Osteoblast (primary cell): ENCODE results near the gene PIK3C3. TPM values are rescaled to one million over a fixed set of nuclear protein-coding genes. Genes with fewer than 3 reads are reported as not detected.

Source experiments
- DNase-seq: peaks from one replicate; pipeline ENCODE4 v3.0.0; 2011; ENCODE audit warnings: low spot score, mixed read lengths; ENCODE audit not compliant: insufficient read length; ENCODE audit errors: missing footprints
- H2AFZ ChIP-seq: 2 replicates; pipeline ENCODE4 v1.6.0; 2011; ENCODE audit warnings: mild to moderate bottlenecking, low read length
- H3K27ac ChIP-seq: 2 replicates; pipeline ENCODE4 v1.5.1; 2011; ENCODE audit warnings: mild to moderate bottlenecking, low read depth, low read length, moderate library complexity
- H3K27me3 ChIP-seq: 2 replicates; pipeline ENCODE4 v1.6.0; 2012; ENCODE audit warnings: mild to moderate bottlenecking, control low read depth, inconsistent platforms, low read length, moderate library complexity; ENCODE audit not compliant: insufficient read depth
- H3K36me3 ChIP-seq: 2 replicates; pipeline ENCODE4 v1.5.1; 2011; ENCODE audit warnings: mild to moderate bottlenecking, low read length, control low read depth, moderate library complexity; ENCODE audit not compliant: insufficient read depth
- H3K4me1 ChIP-seq: 2 replicates; pipeline ENCODE4 v1.5.1; 2011; ENCODE audit warnings: mild to moderate bottlenecking, low read length, control low read depth, moderate library complexity; ENCODE audit not compliant: insufficient read depth
- H3K4me2 ChIP-seq: 2 replicates; pipeline ENCODE4 v1.6.0; 2011; ENCODE audit warnings: mild to moderate bottlenecking, low read length; ENCODE audit not compliant: insufficient read depth
- H3K4me3 ChIP-seq: fragments of 200-600 bp; sonication (generic); 3 replicates; pipeline ENCODE4 v1.5.1; 2012; ENCODE audit warnings: mild to moderate bottlenecking, low read length, inconsistent platforms; ENCODE audit not compliant: insufficient read depth
- H3K79me2 ChIP-seq: 2 replicates; pipeline ENCODE4 v1.6.0; 2012; ENCODE audit warnings: mild to moderate bottlenecking, low read length, control low read depth, inconsistent platforms; ENCODE audit not compliant: insufficient read depth
- H3K9me3 ChIP-seq: 2 replicates; pipeline ENCODE4 v1.5.1; 2011; ENCODE audit warnings: low read depth, low read length, control low read depth
- H4K20me1 ChIP-seq: 2 replicates; pipeline ENCODE4 v1.6.0; 2012; ENCODE audit warnings: mild to moderate bottlenecking, low read length, control low read depth; ENCODE audit not compliant: insufficient read depth
- total RNA-seq: library from RNA; depleted of rRNA; stranded (reverse); fragments of >200 nt; gene quantifications from 2 replicates; pipeline ENCODE4 v1.2.3, GENCODE V29; 2012
- TF ChIP-seq, protein P1 (sequence below): IDR thresholded peaks from 2 replicates; pipeline ENCODE4 v1.5.1; 2011; ENCODE audit warnings: mild to moderate bottlenecking, low read depth, low read length, moderate library complexity; ENCODE audit errors: extremely low read depth

Gene PIK3C3
- total RNA-seq, 1 donor = 59.4 TPM

DNA sequence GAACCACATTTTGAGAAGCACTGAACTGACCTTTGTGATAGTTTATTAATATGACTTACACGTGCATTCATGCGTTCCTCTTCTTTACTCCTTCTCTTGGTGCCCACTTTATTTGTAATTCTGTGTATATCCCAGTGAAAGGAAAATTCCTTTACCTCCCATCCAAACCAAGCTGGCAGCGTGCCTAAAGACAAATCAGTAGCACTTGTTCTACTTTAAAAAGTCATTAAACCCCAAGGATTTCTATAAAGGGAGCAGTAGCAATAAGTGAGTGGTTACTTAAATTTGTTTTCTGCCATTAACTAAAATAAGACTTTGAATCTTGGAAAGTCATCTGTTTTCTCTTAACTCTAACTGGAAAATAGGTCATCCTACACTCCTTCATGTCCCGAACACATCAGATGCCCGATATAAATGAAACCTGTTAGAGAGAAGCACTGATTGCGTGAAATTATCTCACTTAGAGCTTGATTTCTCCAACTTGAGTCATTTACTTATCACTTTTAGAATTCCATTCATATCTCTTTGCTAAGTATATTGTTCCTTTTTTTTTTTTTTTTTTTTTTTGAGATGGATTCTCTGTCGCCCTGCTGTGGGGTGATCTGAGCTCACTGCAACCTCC, 10.7 kb downstream of the PIK3C3 start:
- Histone ChIP-seq H3K27ac (no peak overlapping the region), H3K4me2 (no peak overlapping the region), H3K79me2 (peaks cover 67% of the 10 kb centered on the region), H3K4me3 (no peak overlapping the region), H4K20me1 (peaks cover 3% of the 10 kb centered on the region), H3K36me3 (peaks cover 28% of the 10 kb centered on the region), H3K27me3 (no peaks in the 10 kb centered on the region), H3K4me1 (no peaks in the 10 kb centered on the region), H2AFZ (no peak overlapping the region), H3K9me3 (no peaks in the 10 kb centered on the region)
- DNase-seq = no peak
- TF ChIP-seq, protein P1, sequence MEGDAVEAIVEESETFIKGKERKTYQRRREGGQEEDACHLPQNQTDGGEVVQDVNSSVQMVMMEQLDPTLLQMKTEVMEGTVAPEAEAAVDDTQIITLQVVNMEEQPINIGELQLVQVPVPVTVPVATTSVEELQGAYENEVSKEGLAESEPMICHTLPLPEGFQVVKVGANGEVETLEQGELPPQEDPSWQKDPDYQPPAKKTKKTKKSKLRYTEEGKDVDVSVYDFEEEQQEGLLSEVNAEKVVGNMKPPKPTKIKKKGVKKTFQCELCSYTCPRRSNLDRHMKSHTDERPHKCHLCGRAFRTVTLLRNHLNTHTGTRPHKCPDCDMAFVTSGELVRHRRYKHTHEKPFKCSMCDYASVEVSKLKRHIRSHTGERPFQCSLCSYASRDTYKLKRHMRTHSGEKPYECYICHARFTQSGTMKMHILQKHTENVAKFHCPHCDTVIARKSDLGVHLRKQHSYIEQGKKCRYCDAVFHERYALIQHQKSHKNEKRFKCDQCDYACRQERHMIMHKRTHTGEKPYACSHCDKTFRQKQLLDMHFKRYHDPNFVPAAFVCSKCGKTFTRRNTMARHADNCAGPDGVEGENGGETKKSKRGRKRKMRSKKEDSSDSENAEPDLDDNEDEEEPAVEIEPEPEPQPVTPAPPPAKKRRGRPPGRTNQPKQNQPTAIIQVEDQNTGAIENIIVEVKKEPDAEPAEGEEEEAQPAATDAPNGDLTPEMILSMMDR = no peak

DNA sequence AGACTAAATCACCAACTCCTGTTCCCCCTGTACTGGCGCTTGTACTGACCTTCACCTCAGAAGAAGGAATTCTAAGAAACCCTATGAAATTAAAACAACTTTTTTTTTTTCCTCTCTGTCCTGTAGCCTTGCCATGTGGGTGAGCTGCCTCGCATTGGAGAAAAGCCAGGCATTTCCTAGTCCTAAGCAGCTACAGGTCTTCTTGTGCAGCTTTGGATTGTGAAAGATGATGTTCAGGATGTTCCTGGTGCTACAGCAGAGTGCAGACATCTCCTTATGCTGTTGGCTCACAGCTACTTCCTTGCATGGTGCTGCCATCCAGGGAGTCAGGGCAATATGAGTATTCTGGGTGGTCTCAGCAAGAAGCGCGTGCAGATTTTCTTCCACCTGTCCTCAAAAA, 11.9 kb downstream of the PIK3C3 start:
- H3K79me2 ChIP-seq = peaks cover 59% of the 10 kb centered on the region

DNA sequence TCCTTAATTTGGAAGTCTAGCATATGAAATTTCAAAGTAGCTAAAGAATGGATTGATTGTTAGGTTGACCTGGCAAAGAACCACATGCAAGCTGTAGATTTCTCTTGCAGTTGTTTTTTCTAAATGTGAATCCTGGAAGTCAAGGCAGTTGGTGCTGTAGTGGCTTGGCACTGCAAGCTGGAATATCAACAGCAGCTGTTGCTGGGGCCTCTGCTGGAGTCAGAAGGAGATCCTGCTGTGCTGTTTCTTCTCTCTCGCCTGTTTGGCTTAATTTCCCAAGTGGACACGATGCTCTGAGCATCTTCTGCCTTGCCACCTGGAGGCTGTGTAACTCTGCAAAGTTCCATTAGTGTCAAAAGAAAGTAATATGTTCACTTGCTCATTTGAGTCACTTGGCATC, 12.6 kb downstream of the PIK3C3 start:
- no peaks in the 10 kb centered on the region for H3K4me1 ChIP-seq
- H3K36me3 ChIP-seq = peaks cover 23% of the 10 kb centered on the region
- no peaks in the 10 kb centered on the region for H3K27me3 ChIP-seq
- DNase-seq = no peak
- no peak overlapping the region for H3K4me3 ChIP-seq
- H3K9me3 ChIP-seq = no peaks in the 10 kb centered on the region
- H3K79me2 ChIP-seq = peaks cover 59% of the 10 kb centered on the region
- H2AFZ ChIP-seq = no peak overlapping the region
- no peak overlapping the region for H3K4me2 ChIP-seq
- no peak overlapping the region for H3K27ac ChIP-seq
- TF ChIP-seq, protein P1 = no peak
- peaks cover 3% of the 10 kb centered on the region for H4K20me1 ChIP-seq

More for the DNA sequence above, 11.9 kb downstream of the PIK3C3 start:
- Histone ChIP-seq H2AFZ (no peak overlapping the region), H3K27me3 (no peaks in the 10 kb centered on the region), H4K20me1 (peaks cover 3% of the 10 kb centered on the region), H3K4me1 (no peaks in the 10 kb centered on the region), H3K9me3 (no peaks in the 10 kb centered on the region), H3K36me3 (peaks cover 24% of the 10 kb centered on the region), H3K4me3 (no peak overlapping the region), H3K4me2 (no peak overlapping the region), H3K27ac (no peak overlapping the region)
- TF ChIP-seq, protein P1 = no peak
- DNase-seq = no peak

DNA sequence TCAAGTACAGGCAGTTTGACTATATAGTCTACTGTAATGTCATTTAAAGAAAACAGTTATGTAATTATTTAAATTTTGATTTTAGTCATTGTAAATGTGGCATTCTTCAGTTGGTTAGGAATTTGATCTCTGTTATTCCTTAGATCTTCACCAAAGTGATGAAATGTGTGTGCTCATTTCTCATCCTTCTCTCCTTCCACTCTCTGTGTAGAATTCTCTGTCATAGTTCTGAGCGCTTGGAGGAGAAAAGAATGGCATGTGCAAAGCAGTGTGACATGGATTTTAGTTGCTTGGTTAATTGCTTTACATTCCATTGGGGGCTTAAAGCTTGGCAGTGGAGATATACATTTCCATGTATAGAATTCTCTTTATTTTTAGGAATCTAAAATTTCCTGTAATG, 14.8 kb downstream of the PIK3C3 start:
- H3K9me3 ChIP-seq = no peaks in the 10 kb centered on the region
- peaks cover 15% of the 10 kb centered on the region for H3K36me3 ChIP-seq
- H3K27ac ChIP-seq = no peak overlapping the region
- TF ChIP-seq, protein P1 = no peak
- H3K4me2 ChIP-seq = no peak overlapping the region
- peaks cover 14% of the 10 kb centered on the region for H4K20me1 ChIP-seq
- H3K27me3 ChIP-seq = no peaks in the 10 kb centered on the region
- H2AFZ ChIP-seq = no peak overlapping the region
- peaks cover 55% of the 10 kb centered on the region for H3K79me2 ChIP-seq
- H3K4me3 ChIP-seq = no peak overlapping the region
- no peak for DNase-seq
- H3K4me1 ChIP-seq = no peaks in the 10 kb centered on the region
